GM12878 (cell line): ENCODE results near the gene APOC4. TPM values are rescaled to one million over a fixed set of nuclear protein-coding genes. Genes with fewer than 3 reads are reported as not detected.

ENCODE experiments used
- ATAC-seq: fragments of 200-7000 bp; cut with Tn5 transposase; 3 replicates; pipeline ENCODE4 v1.9.1; 2020; ENCODE audit warnings: mild to moderate bottlenecking, moderate library complexity
- BruUV-seq: library from RNA; stranded (reverse); fragments of 400-500 nt; replicated peaks from 2 replicates; lab custom pipeline; 2021; lab: Mats Ljungman, UMichigan
- CTCF ChIA-PET: fragments of 300-600 bp; sonication (Branson Sonifier 250); formaldehyde crosslinking; extraction: SDS; loops from one replicate; lab custom pipeline; 2021; ENCODE audit warnings: inconsistent platforms; lab: Yijun Ruan, JAX
- POLR2A ChIA-PET: fragments of 350-600 bp; formaldehyde crosslinking; extraction: SDS; loops from one replicate; lab custom pipeline; 2021; ENCODE audit warnings: inconsistent platforms; lab: Charles Lee
- RAD21 ChIA-PET: fragments of 300-600 bp; sonication (Branson Sonifier 250); formaldehyde crosslinking; loops from one replicate; lab custom pipeline; 2023; ENCODE audit warnings: antibody characterized with exemption; ENCODE audit not compliant: unreplicated experiment; lab: Charles Lee
- SMC1A ChIA-PET: fragments of 300-600 bp; sonication (Branson Sonifier 250); formaldehyde crosslinking; loops from one replicate; lab custom pipeline; 2023; ENCODE audit not compliant: unreplicated experiment, uncharacterized antibody; lab: Charles Lee
- DNase-seq: peaks from one replicate; pipeline ENCODE4 v3.0.0-alpha.2; 2011; ENCODE audit warnings: low read depth, low spot score
- FAIRE-seq: peaks from 3 replicates; lab custom pipeline; 2011; peaks lifted over from hg19 to GRCh38; lab: Jason Lieb, UNC
- H2AFZ ChIP-seq: 2 replicates; pipeline ENCODE4 v1.6.0; 2011; ENCODE audit warnings: low read depth, low read length, control low read depth; ENCODE audit not compliant: control insufficient read depth
- H3K27ac ChIP-seq: 2 replicates; pipeline ENCODE4 v1.5.1; 2011; ENCODE audit warnings: control low read depth; ENCODE audit not compliant: control insufficient read depth, insufficient read depth
- H3K27me3 ChIP-seq, 2 experiments: replicated peaks in 1 of 2; 2 replicates each; pipeline versions ENCODE4 v1.6.0 to v1.6.1; 2011; ENCODE audit warnings: low read length in 1 of 2; ENCODE audit not compliant: control insufficient read depth in 2 of 2, insufficient read depth in 2 of 2
- H3K36me3 ChIP-seq, 2 experiments: 2 replicates each; pipeline ENCODE4 v1.5.1; 2011; ENCODE audit warnings: low read length in 1 of 2; ENCODE audit not compliant: control insufficient read depth in 2 of 2, insufficient read depth in 2 of 2
- H3K4me1 ChIP-seq: 2 replicates; pipeline ENCODE4 v1.6.1; 2011; ENCODE audit warnings: mild to moderate bottlenecking, low read length, moderate library complexity, mixed read lengths; ENCODE audit not compliant: control insufficient read depth, insufficient read depth
- H3K4me2 ChIP-seq: 2 replicates; pipeline ENCODE4 v1.6.0; 2011; ENCODE audit warnings: control low read depth; ENCODE audit not compliant: control insufficient read depth, insufficient read depth
- H3K4me3 ChIP-seq: fragments of 200-600 bp; sonication (generic); 2 replicates; pipeline ENCODE4 v1.5.1; 2016
- H3K79me2 ChIP-seq: 2 replicates; pipeline ENCODE4 v1.6.0; 2011; ENCODE audit warnings: low read length; ENCODE audit not compliant: control insufficient read depth, insufficient read depth
- H3K9ac ChIP-seq: 2 replicates; pipeline ENCODE4 v1.8.0; 2011; ENCODE audit warnings: low read length, control low read depth, mixed read lengths; ENCODE audit not compliant: control insufficient read depth, insufficient read depth
- H3K9me3 ChIP-seq: replicated peaks from 3 replicates; pipeline ENCODE4 v1.5.1; 2011; ENCODE audit warnings: mild to moderate bottlenecking, low read length; ENCODE audit not compliant: control insufficient read depth, insufficient read depth
- H4K20me1 ChIP-seq: 2 replicates; pipeline ENCODE4 v1.6.0; 2011; ENCODE audit not compliant: control insufficient read depth, insufficient read depth
- ATF2 ChIP-seq: IDR thresholded peaks from 2 replicates; pipeline ENCODE4 v1.6.1; 2012; ENCODE audit warnings: low read length, inconsistent platforms
- CREB1 ChIP-seq: IDR thresholded peaks from 2 replicates; pipeline ENCODE4 v1.6.1; 2012; ENCODE audit warnings: low read depth, mild to moderate bottlenecking, inconsistent platforms
- E4F1 ChIP-seq: fragments of 450-650 bp; IDR thresholded peaks from 2 replicates; pipeline ENCODE4 v1.6.1; 2018; ENCODE audit warnings: borderline replicate concordance, mild to moderate bottlenecking; ENCODE audit not compliant: partially characterized antibody
- EGR1 ChIP-seq, 2 experiments: IDR thresholded peaks; 1 replicate in 1 of 2; 2 replicates in 1 of 2; pipeline ENCODE4 v1.6.1; 2011 to 2012; ENCODE audit warnings: low read depth in 2 of 2, low read length in 2 of 2, borderline replicate concordance in 1 of 2, mild to moderate bottlenecking in 1 of 2, moderate library complexity in 1 of 2
- LARP7 ChIP-seq: fragments of 450-650 bp; IDR thresholded peaks from 2 replicates; pipeline ENCODE4 v1.6.1; 2017; ENCODE audit warnings: mild to moderate bottlenecking
- MXI1 ChIP-seq: fragments of 150-350 bp; IDR thresholded peaks from 2 replicates; pipeline ENCODE4 v1.6.1; 2011; ENCODE audit warnings: low read depth, mild to moderate bottlenecking, inconsistent platforms, low read length, improper control_type of control experiment
- NR2F1 ChIP-seq: fragments of 450-650 bp; conservative IDR thresholded peaks from 2 replicates; pipeline ENCODE4 v1.6.1; 2017; ENCODE audit warnings: mild to moderate bottlenecking
- POLR2A ChIP-seq: IDR thresholded peaks from 2 replicates; pipeline ENCODE4 v1.6.1; 2011; ENCODE audit warnings: low read depth, mild to moderate bottlenecking, low read length
- RAD21 ChIP-seq: IDR thresholded peaks from 2 replicates; pipeline ENCODE4 v1.6.1; 2011; ENCODE audit warnings: mild to moderate bottlenecking, low read depth, low read length, moderate library complexity; ENCODE audit not compliant: insufficient read depth
- SMC3 ChIP-seq: IDR thresholded peaks from 2 replicates; pipeline ENCODE4 v1.6.1; 2011; ENCODE audit warnings: low read length, improper control_type of control experiment, borderline replicate concordance
- TARDBP ChIP-seq: IDR thresholded peaks from 2 replicates; pipeline ENCODE4 v1.6.1; 2016; ENCODE audit warnings: borderline replicate concordance
- TCF3 ChIP-seq: IDR thresholded peaks from 2 replicates; pipeline ENCODE4 v1.6.1; 2012; ENCODE audit warnings: low read depth, mild to moderate bottlenecking, low read length, borderline replicate concordance; ENCODE audit not compliant: insufficient read depth
- ZNF592 ChIP-seq: fragments of 450-650 bp; IDR thresholded peaks from 2 replicates; pipeline ENCODE4 v1.6.1; 2017; ENCODE audit warnings: mild to moderate bottlenecking, moderate library complexity
- WGBS: methylation state at CpG from one replicate; pipeline ENCODE4 v1.1.6; 2016; ENCODE audit warnings: low lambda C conversion rate; ENCODE audit not compliant: insufficient replicate concordance, insufficient coverage; ENCODE audit errors: missing lambda C conversion rate; 5-methylcytosine and 5-hydroxymethylcytosine counted together
- in situ Hi-C: fragments of 300-500 bp; cut with MboI; formaldehyde crosslinking; loops from 9 replicates; pipeline ENCODE4 v1.14.3; 2018; ENCODE audit warnings: mixed read lengths
- intact Hi-C: fragments of 100-400 bp; cut with micrococcal nuclease; formaldehyde crosslinking; loops from one replicate; pipeline ENCODE4 v1.14.2; 2022; ENCODE audit not compliant: unreplicated experiment
- polyA plus RNA-seq, 11 experiments: library from polyadenylated mRNA; depleted of rRNA in 4 of 11; unstranded in 6 of 11; stranded (reverse) in 5 of 11; fragments of >200 nt; fragmentation: Nextera tagmentation in 4 of 11; fragmentation: Illumina TruSeq in 1 of 11; extraction: Ambion mirVana in 4 of 11; extraction: Trizol in 1 of 11; gene quantifications; 1 replicate in 1 of 11; 2 replicates in 10 of 11; pipeline versions ENCODE4 v1.2.1 to v1.2.3, GENCODE V29; 2011 to 2016; ENCODE audit warnings: inconsistent platforms in 2 of 11, missing spikeins in 2 of 11, low read depth in 1 of 11
- total RNA-seq, 4 experiments: library from RNA; depleted of rRNA in 3 of 4; stranded (reverse); fragments of >200 nt in 3 of 4; fragmentation: Illumina TruSeq in 1 of 4; extraction: Trizol in 1 of 4; gene quantifications; 2 replicates each; pipeline versions ENCODE4 v1.2.1 to v1.2.3, GENCODE V29; 2013 to 2021

Gene APOC4
- total and polyA plus RNA-seq, 10 of the 15 experiments (the other 5 are each of a cell fraction or from before 2014, with no cell fraction given): not detected

- no peak overlapping the region for H3K4me2 ChIP-seq
- H4K20me1 ChIP-seq: no peaks in the 10 kb centered on the region; the same call in 1 of the 2 replicates
- no peak overlapping the region for H2AFZ ChIP-seq
- no peak overlapping the region for H3K9ac ChIP-seq
- peaks cover 8 to 22% of the 10 kb centered on the region in 2 experiments; a peak in 3 of 4 replicates for H3K36me3 ChIP-seq
- ChIA-PET POLR2A (interaction anchor here (1.0 kb wide), 1 partner anchor 136 kb away, joined by 3 read pairs; no protein-coding TSS in a partner anchor), SMC1A (interaction anchor here (2.3 kb wide), 1 partner anchor 48 kb away, joined by 11 read pairs; no protein-coding TSS in a partner anchor), RAD21 (interaction anchor here (0.9 to 2.3 kb wide), 3 partner anchors 48 to 284 kb away, joined by 3 to 8 read pairs (median 3); no protein-coding TSS in a partner anchor), CTCF (interaction anchor here (0.8 to 4.3 kb wide), 12 partner anchors 10 to 222 kb away, joined by 3 to 34 read pairs (median 4); partner anchors contain the start of genes APOC1, CLPTM1 and TOMM40)
- ATAC-seq: peak; percentile 84
- no peak overlapping the region for H3K27ac ChIP-seq
- BruUV-seq: no TSS peak
- H3K4me3 ChIP-seq: no peak overlapping the region
- no peaks in the 10 kb centered on the region for H3K9me3 ChIP-seq
- intact Hi-C loops (loop anchor here (2.0 kb wide), 2 partner anchors 47 to 155 kb away; no protein-coding TSS in a partner anchor), in situ Hi-C loops (loop anchor here (5.0 to 10.0 kb wide), 3 partner anchors 51 to 431 kb away; partner anchors contain the start of gene CLPTM1)
- FAIRE-seq: peak; percentile 85
- H3K79me2 ChIP-seq: no peaks in the 10 kb centered on the region
- 21% methylated on average over 24 of the region's 24 CpGs for WGBS
- DNase-seq: no peak
- H3K27me3 ChIP-seq: no peaks in the 10 kb centered on the region
- H3K4me1 ChIP-seq: no peaks in the 10 kb centered on the region
- TF ChIP-seq TARDBP (0 out of 2 replicates have a peak, but pooled peaks have one; percentile 18), RAD21 (peak; percentile 88), POLR2A (peak; percentile 25; the same call in 1 of the 2 replicates), ATF2 (0 out of 2 replicates have a peak, but pooled peaks have one; percentile 20), SMC3 (peak; percentile 80), ZNF592 (no peak), MXI1 (no peak), EGR1 (IDR thresholded peaks at IDR 0.05; ENCODE audit: borderline replicate concordance in 1 of 2, low read depth in 2 of 2, low read length in 2 of 2) (no peak), TCF3 (0 out of 2 replicates have a peak, but pooled peaks have one; percentile 11), CREB1 (0 out of 2 replicates have a peak, but pooled peaks have one; percentile 24), NR2F1 (peak; percentile 60; the same call in 1 of the 2 replicates), LARP7 (peak; percentile 41; the same call in 1 of the 2 replicates), E4F1 (no peak)
Observed at GRCh38 chr19:44903602-44904425, 38.2 kb upstream of the APOC4 start.
